ENCODE data around the gene AFF3. TPM values are rescaled to one million over a fixed set of nuclear protein-coding genes. Genes with fewer than 3 reads are reported as not detected.

The AFF3 gene
- total RNA-seq, 1 experiment from 2014 or later = not detected

DNA sequence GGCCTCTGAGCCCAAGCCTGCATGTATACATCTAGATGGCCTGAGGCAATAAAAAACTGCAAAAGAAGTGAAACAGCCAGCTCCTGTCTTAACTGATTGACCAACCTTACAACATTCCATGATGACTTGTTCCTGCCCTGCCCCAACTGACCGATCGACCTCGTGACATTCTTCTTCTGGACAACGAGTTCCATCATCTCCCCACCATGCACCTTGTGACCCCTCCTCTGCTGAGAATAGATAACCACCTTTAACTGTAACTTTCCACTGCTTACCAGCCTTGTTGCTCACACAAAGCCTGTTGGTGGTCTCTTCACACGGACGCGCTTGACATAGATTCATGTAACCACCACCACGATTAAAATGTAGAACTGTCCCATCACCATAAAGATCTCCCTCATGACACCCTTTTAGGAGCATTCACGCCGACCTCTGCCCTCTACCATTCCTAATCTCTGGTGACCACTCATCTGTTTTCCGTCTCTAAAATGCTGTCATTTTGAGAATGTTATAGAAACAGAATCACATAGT, 532.5 kb downstream of the AFF3 start:
- no peak for DNase-seq
- Histone ChIP-seq H3K9me3 (replicated peaks) (no peaks in the 10 kb centered on the region), H3K4me1 (no peaks in the 10 kb centered on the region)

GRCh38 chr2:99608861-99609260, 533.5 kb downstream of the AFF3 start:
- Histone ChIP-seq H3K36me3 (no peaks in the 10 kb centered on the region), H3K9me3 (replicated peaks) (no peaks in the 10 kb centered on the region), H3K27ac (no peak overlapping the region), H3K4me3 (no peak overlapping the region), H3K27me3 (0 out of 2 replicates have a peak, but pooled peaks cover 3% of the 10 kb centered on the region), H3K4me1 (no peaks in the 10 kb centered on the region)
- DNase-seq = no peak

More for the DNA sequence above, 532.5 kb downstream of the AFF3 start:
- Histone ChIP-seq H3K27me3 (0 out of 2 replicates have a peak, but pooled peaks cover 3% of the 10 kb centered on the region), H3K4me3 (no peak overlapping the region), H3K36me3 (no peaks in the 10 kb centered on the region), H3K27ac (no peak overlapping the region)

- no peak overlapping the region for H3K27ac ChIP-seq
- no peak for DNase-seq
- H3K4me1 ChIP-seq = no peaks in the 10 kb centered on the region
- H3K27me3 ChIP-seq = 0 out of 2 replicates have a peak, but pooled peaks cover 3% of the 10 kb centered on the region
- H3K36me3 ChIP-seq = no peaks in the 10 kb centered on the region
- H3K9me3 ChIP-seq (replicated peaks) = no peaks in the 10 kb centered on the region
- no peak overlapping the region for H3K4me3 ChIP-seq
These were observed 534.4 kb downstream of the AFF3 start for GRCh38 chr2:99607861-99608491.

- Histone ChIP-seq H3K9me3 (replicated peaks) (no peaks in the 10 kb centered on the region), H3K27ac (no peak overlapping the region), H3K4me1 (no peaks in the 10 kb centered on the region), H3K27me3 (0 out of 2 replicates have a peak, but pooled peaks cover 3% of the 10 kb centered on the region), H3K36me3 (no peaks in the 10 kb centered on the region), H3K4me3 (no peak overlapping the region)
- DNase-seq = no peak
These were observed 534.9 kb downstream of the AFF3 start for GRCh38 chr2:99607454-99607853.

- H3K27me3 ChIP-seq = peaks cover 4% of the 10 kb centered on the region; the same call in 1 of the 2 replicates
- H3K4me1 ChIP-seq = no peaks in the 10 kb centered on the region
- no peaks in the 10 kb centered on the region for H3K9me3 ChIP-seq (replicated peaks)
- no peak for DNase-seq
- H3K36me3 ChIP-seq = no peaks in the 10 kb centered on the region
- no peak overlapping the region for H3K27ac ChIP-seq
- no peak overlapping the region for H3K4me3 ChIP-seq
These were observed 537.4 kb downstream of the AFF3 start for GRCh38 chr2:99605036-99605435.

GRCh38 chr2:99602476-99602875, 539.9 kb downstream of the AFF3 start:
- Histone ChIP-seq H3K27ac (no peak overlapping the region), H3K36me3 (no peaks in the 10 kb centered on the region)
- no peak for DNase-seq

DNA sequence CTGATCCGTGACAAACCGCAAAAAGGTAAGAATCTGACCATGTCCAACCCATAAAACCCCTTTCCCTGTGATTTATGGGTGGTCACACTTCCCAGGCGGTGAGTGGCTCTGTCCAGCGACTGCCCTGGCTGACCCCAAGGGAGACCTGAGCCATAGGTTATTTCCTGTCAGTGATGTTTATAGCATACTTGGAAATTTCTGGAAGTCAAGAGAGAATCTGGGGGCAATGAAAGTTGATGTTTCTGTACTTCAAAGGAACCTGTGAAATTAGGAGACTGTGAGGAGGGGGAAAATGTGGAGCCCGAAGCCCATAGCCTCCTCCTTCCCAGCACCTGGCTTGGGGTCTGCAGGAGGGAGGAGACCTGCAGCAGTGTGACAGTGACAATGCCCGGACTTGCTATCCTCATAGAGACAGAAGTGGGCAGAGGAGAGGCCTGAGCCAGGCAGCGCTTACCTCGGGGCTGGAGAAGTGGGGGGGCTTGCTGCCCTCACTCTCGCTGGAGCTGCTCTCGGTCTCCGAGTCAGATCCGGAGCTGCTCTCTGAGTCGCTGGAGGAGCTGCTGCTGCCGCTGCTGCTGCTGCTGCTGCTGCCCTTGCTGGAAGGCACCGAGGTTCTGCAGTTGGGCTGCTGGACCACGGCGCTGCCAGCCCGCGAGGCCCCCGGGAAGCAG, 541.3 kb downstream of the AFF3 start:
- H3K36me3 ChIP-seq = no peaks in the 10 kb centered on the region
- H3K27me3 ChIP-seq = peaks cover 23% of the 10 kb centered on the region
- no peaks in the 10 kb centered on the region for H3K9me3 ChIP-seq (replicated peaks)
- no peak overlapping the region for H3K27ac ChIP-seq
- no peaks in the 10 kb centered on the region for H3K4me1 ChIP-seq
- no peak overlapping the region for H3K4me3 ChIP-seq
- no peak for DNase-seq

More at GRCh38 chr2:99602476-99602875, 539.9 kb downstream of the AFF3 start:
- H3K4me1 ChIP-seq = no peaks in the 10 kb centered on the region
- H3K27me3 ChIP-seq = peaks cover 18% of the 10 kb centered on the region
- H3K9me3 ChIP-seq (replicated peaks) = no peaks in the 10 kb centered on the region
- no peak overlapping the region for H3K4me3 ChIP-seq

DNA sequence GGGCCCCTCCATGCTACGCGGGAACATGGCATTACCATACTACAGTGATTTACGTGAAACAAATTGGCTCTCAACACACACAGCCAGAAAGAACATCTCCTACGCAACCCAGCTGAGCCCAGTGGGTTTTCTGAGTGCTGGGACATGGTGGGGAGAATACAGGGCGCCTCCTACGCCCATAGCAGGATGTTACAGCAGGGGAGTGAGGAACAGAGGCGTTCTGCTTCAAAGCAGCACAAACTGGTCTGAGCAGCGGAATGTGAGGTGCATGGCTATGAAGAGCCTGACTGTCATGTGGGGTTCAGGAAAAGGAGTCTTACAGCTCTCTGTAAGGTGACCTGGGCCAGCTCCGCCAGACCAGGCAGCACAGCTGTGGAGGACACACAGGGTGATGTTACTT, 543.9 kb downstream of the AFF3 start:
- peaks cover 23% of the 10 kb centered on the region for H3K27me3 ChIP-seq
- H3K4me1 ChIP-seq = no peaks in the 10 kb centered on the region
- no peak for DNase-seq
- H3K36me3 ChIP-seq = no peaks in the 10 kb centered on the region
- H3K9me3 ChIP-seq (replicated peaks) = no peaks in the 10 kb centered on the region
- H3K4me3 ChIP-seq = no peak overlapping the region
- no peak overlapping the region for H3K27ac ChIP-seq

DNA sequence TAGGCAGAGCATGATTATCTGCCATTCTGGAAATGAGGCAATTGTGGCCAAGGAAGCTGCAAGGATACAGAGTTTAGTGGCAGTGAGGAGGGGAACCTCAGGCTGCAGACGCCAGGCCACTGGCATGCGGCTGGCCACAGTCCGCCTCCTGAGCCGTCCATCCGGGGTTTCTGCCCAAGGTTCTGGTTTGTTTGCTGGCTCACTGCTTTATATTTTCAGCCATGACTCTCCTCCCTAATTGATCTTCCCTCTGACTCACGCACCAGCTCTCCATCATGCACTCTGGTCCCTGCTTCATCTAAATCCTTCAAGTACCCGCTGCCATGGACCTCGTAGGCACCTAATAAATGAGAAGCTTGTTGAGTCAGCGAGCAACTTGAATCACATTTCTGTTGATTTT, 544.8 kb downstream of the AFF3 start:
- no peak for DNase-seq
- Histone ChIP-seq H3K27me3 (peaks cover 23% of the 10 kb centered on the region), H3K27ac (no peak overlapping the region), H3K4me3 (no peak overlapping the region), H3K36me3 (no peaks in the 10 kb centered on the region), H3K9me3 (replicated peaks) (no peaks in the 10 kb centered on the region), H3K4me1 (no peaks in the 10 kb centered on the region)

DNA sequence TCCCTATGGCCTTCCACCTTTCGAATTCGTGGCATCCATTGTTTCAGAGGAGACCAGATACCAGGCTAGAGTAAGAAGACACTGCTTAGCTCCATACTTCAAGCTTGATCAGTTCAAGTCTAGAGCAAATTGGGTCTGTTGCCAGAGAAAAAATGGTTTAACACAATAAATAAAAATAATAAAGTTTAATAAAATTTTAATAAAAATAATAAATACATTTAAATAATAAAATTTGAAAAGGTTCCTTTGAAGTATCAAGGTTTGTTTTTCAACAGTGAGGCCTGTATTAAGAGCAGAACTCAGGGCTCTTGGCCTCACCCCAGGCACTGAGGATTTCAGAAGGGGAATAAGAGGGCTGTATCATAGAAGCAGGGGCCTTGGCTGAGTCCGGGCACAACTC, 547.0 kb downstream of the AFF3 start:
- Histone ChIP-seq H3K4me1 (no peaks in the 10 kb centered on the region), H3K9me3 (replicated peaks) (no peaks in the 10 kb centered on the region), H3K27me3 (peaks cover 19% of the 10 kb centered on the region), H3K36me3 (no peaks in the 10 kb centered on the region), H3K4me3 (no peak overlapping the region), H3K27ac (no peak overlapping the region)
- no peak for DNase-seq

DNA sequence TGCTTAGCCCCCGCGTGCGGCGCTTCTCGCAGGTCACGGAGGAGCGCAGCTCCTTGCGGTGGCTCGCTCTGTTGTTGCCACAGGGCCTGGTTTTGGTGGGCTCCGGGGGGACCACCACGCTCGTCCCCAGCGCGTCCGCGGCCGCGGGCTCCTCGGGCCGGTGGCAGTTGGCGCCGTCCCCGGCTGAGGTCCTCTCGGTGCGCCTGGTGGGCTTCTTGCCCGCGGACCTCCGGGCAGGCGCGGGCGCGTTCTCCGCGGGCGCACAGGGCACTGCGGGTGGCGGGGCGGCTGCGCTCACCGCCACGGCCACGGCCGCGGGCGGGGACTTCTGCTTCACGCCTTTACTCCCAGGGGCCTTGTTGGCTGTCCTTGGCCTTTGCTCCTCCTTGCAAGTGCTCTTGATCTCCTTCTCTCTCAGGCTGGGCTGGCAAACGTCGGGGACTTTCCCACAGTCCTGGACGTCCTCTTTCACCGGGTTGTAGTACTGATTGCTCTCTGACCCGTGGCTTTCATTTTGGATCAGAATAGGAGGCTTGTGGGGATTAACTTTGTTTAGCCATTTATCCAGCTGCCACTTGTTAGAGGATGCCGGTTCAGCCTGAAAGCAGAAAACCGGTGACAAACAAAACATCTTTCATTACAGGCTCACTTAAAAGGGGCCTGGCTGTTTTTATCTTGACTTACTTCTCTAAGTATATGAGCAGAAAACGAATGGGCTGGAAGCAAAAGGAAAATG, 548.5 kb downstream of the AFF3 start:
- Histone ChIP-seq H3K4me3 (no peak overlapping the region), H3K36me3 (no peaks in the 10 kb centered on the region), H3K4me1 (no peaks in the 10 kb centered on the region), H3K9me3 (replicated peaks) (no peaks in the 10 kb centered on the region), H3K27ac (no peak overlapping the region), H3K27me3 (peaks cover 13% of the 10 kb centered on the region)
- DNase-seq = no peak

DNA sequence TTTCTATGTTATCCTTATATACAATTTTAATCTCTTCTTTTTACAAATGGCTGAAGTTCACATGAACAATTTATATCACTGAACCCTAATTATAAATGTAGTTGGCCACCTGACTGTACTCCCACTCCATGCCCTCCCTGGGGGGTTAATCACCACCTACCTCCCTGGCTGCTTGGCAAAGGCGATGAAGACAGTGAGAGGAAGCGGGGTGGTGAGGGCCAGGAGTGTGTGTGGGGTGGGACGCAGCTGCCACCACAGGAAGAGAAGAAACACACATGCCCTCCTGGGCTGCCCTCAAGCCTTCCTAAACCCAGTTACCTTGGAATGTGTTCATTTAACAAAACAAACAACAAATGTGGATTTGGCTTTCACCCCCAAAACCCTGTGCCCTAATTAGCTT, 565.6 kb downstream of the AFF3 start:
- H3K36me3 ChIP-seq = no peaks in the 10 kb centered on the region
- no peak overlapping the region for H3K27ac ChIP-seq
- no peak for DNase-seq
- H3K27me3 ChIP-seq = peaks cover 4% of the 10 kb centered on the region; the same call in 1 of the 2 replicates
- no peaks in the 10 kb centered on the region for H3K9me3 ChIP-seq (replicated peaks)
- H3K4me3 ChIP-seq = no peak overlapping the region
- H3K4me1 ChIP-seq = no peaks in the 10 kb centered on the region

DNA sequence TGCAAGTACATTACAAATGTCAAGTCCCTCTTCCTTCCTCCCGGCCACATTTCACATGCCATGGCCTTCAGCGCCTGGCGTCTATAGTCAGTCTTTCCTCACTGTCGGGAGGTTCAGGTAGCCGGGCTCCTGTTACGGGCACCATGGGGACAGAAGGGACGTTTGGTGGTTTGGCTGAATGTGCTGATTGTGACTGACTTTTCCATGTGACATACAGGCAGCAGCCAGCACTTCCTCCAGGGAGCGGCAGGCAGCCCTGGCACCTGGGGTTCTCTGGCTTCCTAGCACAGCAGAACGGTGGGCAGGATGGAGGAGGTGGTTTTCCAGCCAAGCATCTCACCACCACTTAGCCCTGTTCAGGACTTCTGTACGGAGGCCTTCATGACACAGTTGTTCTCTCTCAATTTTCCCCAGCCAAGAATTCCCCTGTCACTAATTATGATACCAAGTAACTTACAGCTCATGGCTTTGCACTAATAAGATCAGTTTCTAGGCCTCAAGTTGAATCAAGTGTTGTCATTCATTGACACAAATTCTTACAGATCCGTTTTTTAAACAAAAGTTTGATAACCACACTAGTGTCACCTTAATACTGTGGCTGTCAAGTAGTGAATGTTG, 568.6 kb downstream of the AFF3 start:
- Histone ChIP-seq H3K4me3 (no peak overlapping the region), H3K4me1 (no peaks in the 10 kb centered on the region), H3K9me3 (replicated peaks) (no peaks in the 10 kb centered on the region), H3K36me3 (no peaks in the 10 kb centered on the region), H3K27ac (no peak overlapping the region), H3K27me3 (peaks cover 4% of the 10 kb centered on the region; the same call in 1 of the 2 replicates)
- no peak for DNase-seq

DNA sequence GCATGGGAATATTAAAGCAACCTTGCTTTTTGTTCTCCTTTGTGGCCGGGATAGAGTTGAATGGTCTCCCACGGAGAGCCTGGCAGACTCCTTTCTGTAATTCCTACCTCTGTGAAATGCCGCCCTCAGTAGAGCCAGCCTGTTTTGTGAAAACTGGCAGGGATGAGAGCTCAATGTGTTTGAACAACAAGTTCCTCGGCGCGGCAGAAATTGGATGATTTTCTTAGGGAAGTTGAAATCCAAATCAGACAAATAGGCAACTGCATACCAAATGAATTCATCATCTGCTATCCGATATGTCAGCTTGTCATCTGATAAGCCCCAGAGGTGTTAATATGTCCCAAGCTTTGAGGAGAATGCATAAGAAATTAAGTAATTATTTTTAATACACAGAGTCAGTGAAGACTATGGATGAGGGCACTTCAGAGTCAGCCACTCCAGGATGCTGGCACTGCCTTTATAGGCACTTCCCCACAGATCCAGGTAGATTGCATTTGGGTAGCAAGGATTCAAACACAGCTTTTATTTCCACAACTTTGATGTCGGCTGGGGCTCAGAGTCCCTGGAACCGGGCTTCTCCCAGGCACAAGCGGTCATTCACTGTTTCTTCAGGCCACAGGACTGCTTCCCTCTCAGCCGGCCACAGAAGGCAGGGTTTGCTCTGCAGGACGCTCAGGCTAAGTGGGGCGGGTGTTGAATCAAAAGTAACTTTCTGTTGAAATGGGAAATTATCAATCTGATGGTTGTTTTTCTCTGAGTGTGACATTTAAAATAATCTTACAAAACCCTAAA, 569.8 kb downstream of the AFF3 start:
- Histone ChIP-seq H3K4me1 (no peaks in the 10 kb centered on the region), H3K9me3 (replicated peaks) (no peaks in the 10 kb centered on the region), H3K4me3 (no peak overlapping the region), H3K27ac (no peak overlapping the region), H3K27me3 (peaks cover 4% of the 10 kb centered on the region; the same call in 1 of the 2 replicates), H3K36me3 (no peaks in the 10 kb centered on the region)
- DNase-seq = no peak
